Panc1 (cell line): ENCODE measurements around the gene GPR180. TPM values are rescaled to one million over a fixed set of nuclear protein-coding genes. Genes with fewer than 3 reads are reported as not detected.

Source experiments
- ATAC-seq: fragments of 200-7000 bp; cut with Tn5 transposase; 2 replicates; pipeline ENCODE4 v1.9.1; 2020; ENCODE audit warnings: mild to moderate bottlenecking, moderate library complexity
- BruUV-seq: library from RNA; stranded (reverse); fragments of 400-500 nt; replicated peaks from 2 replicates; lab custom pipeline; 2021; lab: Mats Ljungman, UMichigan
- CTCF ChIA-PET: fragments of 300-600 bp; sonication (Branson Sonifier 250); formaldehyde crosslinking; loops from one replicate; lab custom pipeline; 2022; ENCODE audit warnings: antibody characterized with exemption; lab: Charles Lee
- POLR2A ChIA-PET: fragments of 300-600 bp; sonication (Branson Sonifier 250); formaldehyde crosslinking; loops from one replicate; lab custom pipeline; 2022; ENCODE audit warnings: antibody characterized with exemption; lab: Charles Lee
- DNase-seq: peaks from one replicate; pipeline ENCODE4 v3.0.0-alpha.2; 2010; ENCODE audit warnings: low read depth, low spot score
- H3K27ac ChIP-seq: 2 replicates; pipeline ENCODE4 v1.5.1; 2011; ENCODE audit warnings: mild to moderate bottlenecking, low read length, inconsistent platforms
- H3K27me3 ChIP-seq: fragments of 200-500 bp; sonication (Bioruptor generic); 2 replicates; pipeline ENCODE4 v1.6.0; 2014; ENCODE audit warnings: low read length, inconsistent platforms; ENCODE audit not compliant: control insufficient read depth, insufficient read depth
- H3K36me3 ChIP-seq: fragments of 200-500 bp; sonication (Bioruptor generic); 2 replicates; pipeline ENCODE4 v1.5.1; 2014; ENCODE audit warnings: inconsistent platforms, mild to moderate bottlenecking, low read length, moderate library complexity; ENCODE audit not compliant: control insufficient read depth, insufficient read depth
- H3K4me1 ChIP-seq: 2 replicates; pipeline ENCODE4 v1.5.1; 2011; ENCODE audit warnings: inconsistent platforms, mild to moderate bottlenecking, low read length, moderate library complexity; ENCODE audit not compliant: control insufficient read depth, insufficient read depth
- H3K4me3 ChIP-seq, 2 experiments: 2 replicates each; pipeline ENCODE4 v1.5.1; 2011 to 2012; ENCODE audit warnings: low read depth in 2 of 2, low read length in 2 of 2, mild to moderate bottlenecking in 2 of 2, inconsistent platforms in 1 of 2, moderate library complexity in 1 of 2
- H3K9me3 ChIP-seq: fragments of 200-500 bp; sonication (Bioruptor generic); 2 replicates; pipeline ENCODE4 v1.5.1; 2014; ENCODE audit warnings: low read depth, mild to moderate bottlenecking, inconsistent platforms, low read length, moderate library complexity; ENCODE audit not compliant: control insufficient read depth, insufficient read depth
- CTCF ChIP-seq: fragments of 450-650 bp; IDR thresholded peaks from 2 replicates; pipeline ENCODE4 v1.5.1; 2017; ENCODE audit warnings: mild to moderate bottlenecking
- POLR2AphosphoS5 ChIP-seq: IDR thresholded peaks from 2 replicates; pipeline ENCODE4 v1.6.1; 2012; ENCODE audit warnings: mild to moderate bottlenecking, low read depth, low read length, moderate library complexity
- SIN3A ChIP-seq: IDR thresholded peaks from 2 replicates; pipeline ENCODE4 v1.6.1; 2012; ENCODE audit warnings: low read depth, mild to moderate bottlenecking, low read length, moderate library complexity, borderline replicate concordance; ENCODE audit not compliant: insufficient read depth
- TCF7L2 ChIP-seq: IDR thresholded peaks from 2 replicates; pipeline ENCODE4 v1.6.1; 2011; ENCODE audit warnings: mild to moderate bottlenecking, low read depth, low read length, inconsistent platforms
- in situ Hi-C: cut with HindIII; loops from 2 replicates; pipeline ENCODE4 v1.10.0; 2016; ENCODE audit warnings: low sequenced_read_pairs, low pct_unique_long_range_greater_than_20kb
- intact Hi-C: fragments of 100-400 bp; cut with micrococcal nuclease; formaldehyde crosslinking; loops from one replicate; pipeline ENCODE4 v1.10.0; 2022; ENCODE audit not compliant: unreplicated experiment
- total RNA-seq: library from RNA; stranded (reverse); gene quantifications from one replicate; pipeline ENCODE4 v1.2.1, GENCODE V29; 2021; ENCODE audit not compliant: unreplicated experiment
- TF ChIP-seq, protein P1 (sequence below), 2 experiments: IDR thresholded peaks; 2 replicates each; pipeline ENCODE4 v1.6.1; 2011 to 2012; ENCODE audit warnings: low read depth in 2 of 2, control low read depth in 1 of 2, low read length in 1 of 2, mild to moderate bottlenecking in 1 of 2, moderate library complexity in 1 of 2; ENCODE audit not compliant: insufficient read depth in 1 of 2

Gene GPR180
- total RNA-seq, 1 experiment from 2014 or later, result 7.1 TPM

GRCh38 chr13:94595950-94596574, 5.6 kb upstream of the GPR180 start, which contains the start of gene TGDS:
Gene TGDS, minus strand, starts transcription at chr13:94596152. Its CDS starts 16 bp downstream, at chr13:94596136.
- ChIA-PET POLR2A (interaction anchor here (0.5 kb wide), 1 partner anchor 10 kb away, joined by 11 read pairs; no protein-coding TSS in a partner anchor), CTCF (no interaction called here)
- BruUV-seq, result no TSS peak
- ATAC-seq, result peak; percentile 99
- H3K36me3 ChIP-seq, result peaks cover 3% of the 10 kb centered on the region
- in situ Hi-C loops, result no loop called here
- H3K27ac ChIP-seq, result peak within 1 kb of the TSS; percentile 84
- peaks cover 7% of the 10 kb centered on the region for H3K4me1 ChIP-seq
- DNase-seq, result peak; percentile 58
- TF ChIP-seq, protein P1, sequence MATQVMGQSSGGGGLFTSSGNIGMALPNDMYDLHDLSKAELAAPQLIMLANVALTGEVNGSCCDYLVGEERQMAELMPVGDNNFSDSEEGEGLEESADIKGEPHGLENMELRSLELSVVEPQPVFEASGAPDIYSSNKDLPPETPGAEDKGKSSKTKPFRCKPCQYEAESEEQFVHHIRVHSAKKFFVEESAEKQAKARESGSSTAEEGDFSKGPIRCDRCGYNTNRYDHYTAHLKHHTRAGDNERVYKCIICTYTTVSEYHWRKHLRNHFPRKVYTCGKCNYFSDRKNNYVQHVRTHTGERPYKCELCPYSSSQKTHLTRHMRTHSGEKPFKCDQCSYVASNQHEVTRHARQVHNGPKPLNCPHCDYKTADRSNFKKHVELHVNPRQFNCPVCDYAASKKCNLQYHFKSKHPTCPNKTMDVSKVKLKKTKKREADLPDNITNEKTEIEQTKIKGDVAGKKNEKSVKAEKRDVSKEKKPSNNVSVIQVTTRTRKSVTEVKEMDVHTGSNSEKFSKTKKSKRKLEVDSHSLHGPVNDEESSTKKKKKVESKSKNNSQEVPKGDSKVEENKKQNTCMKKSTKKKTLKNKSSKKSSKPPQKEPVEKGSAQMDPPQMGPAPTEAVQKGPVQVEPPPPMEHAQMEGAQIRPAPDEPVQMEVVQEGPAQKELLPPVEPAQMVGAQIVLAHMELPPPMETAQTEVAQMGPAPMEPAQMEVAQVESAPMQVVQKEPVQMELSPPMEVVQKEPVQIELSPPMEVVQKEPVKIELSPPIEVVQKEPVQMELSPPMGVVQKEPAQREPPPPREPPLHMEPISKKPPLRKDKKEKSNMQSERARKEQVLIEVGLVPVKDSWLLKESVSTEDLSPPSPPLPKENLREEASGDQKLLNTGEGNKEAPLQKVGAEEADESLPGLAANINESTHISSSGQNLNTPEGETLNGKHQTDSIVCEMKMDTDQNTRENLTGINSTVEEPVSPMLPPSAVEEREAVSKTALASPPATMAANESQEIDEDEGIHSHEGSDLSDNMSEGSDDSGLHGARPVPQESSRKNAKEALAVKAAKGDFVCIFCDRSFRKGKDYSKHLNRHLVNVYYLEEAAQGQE (IDR thresholded peaks at IDR 0.05; ENCODE audit: insufficient read depth in 1 of 2, low read depth in 2 of 2, low read length in 1 of 2), result 0 out of 4 replicates have a peak, but pooled peaks of 1 of the 2 experiments have one; percentile 19
- no peak for TF ChIP-seq SIN3A
- peak; percentile 96 for TF ChIP-seq POLR2AphosphoS5
- TF ChIP-seq TCF7L2, result 0 out of 2 replicates have a peak, but pooled peaks have one; percentile 31
- no peak for TF ChIP-seq CTCF
- H3K4me3 ChIP-seq, result peak within 1 kb of the TSS; percentile 80 to 89
- no peaks in the 10 kb centered on the region for H3K27me3 ChIP-seq
- intact Hi-C loops, result no loop called here
- H3K9me3 ChIP-seq, result no peaks in the 10 kb centered on the region

DNA sequence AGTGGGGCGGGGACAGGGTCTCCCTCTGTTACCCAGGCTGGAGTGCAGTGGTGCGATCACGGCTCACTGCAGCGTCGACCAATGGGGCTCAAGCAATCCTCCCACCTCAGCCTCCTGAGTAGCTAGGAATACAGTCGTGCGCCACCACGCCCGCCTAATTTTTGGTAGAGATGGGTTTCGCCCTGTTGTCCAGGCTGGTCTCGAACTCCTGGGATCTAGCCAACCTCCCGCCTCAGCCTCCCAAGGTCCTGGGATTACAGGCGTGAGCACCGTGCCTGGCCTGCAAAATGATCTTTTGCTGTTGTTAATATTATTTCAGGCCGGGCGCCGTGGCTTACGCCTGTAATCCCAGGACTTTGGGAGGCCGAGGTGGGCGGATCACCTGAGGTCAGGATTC, 5.1 kb upstream of the GPR180 start:
- Histone ChIP-seq H3K27ac (peak overlapping the region; percentile 84), H3K4me3 (peak overlapping the region; percentile 80 to 89), H3K27me3 (no peaks in the 10 kb centered on the region), H3K4me1 (peaks cover 7% of the 10 kb centered on the region), H3K9me3 (no peaks in the 10 kb centered on the region), H3K36me3 (peaks cover 3% of the 10 kb centered on the region)
- peak; percentile 58 for ATAC-seq
- CTCF ChIA-PET, result no interaction called here
- no TSS peak for BruUV-seq
- no peak for DNase-seq
- POLR2A ChIA-PET, result no interaction called here
- in situ Hi-C loops, result no loop called here
- TF ChIP-seq CTCF, result no peak
- intact Hi-C loops, result no loop called here
